K562 (cell line): ENCODE data around the gene ARHGEF1. TPM values are rescaled to one million over a fixed set of nuclear protein-coding genes. Genes with fewer than 3 reads are reported as not detected.
A peak's percentile ranks its signal among the peaks of the same experiment; 100 is the strongest.

Experiments used
- ATAC-seq: fragments of 200-7000 bp; cut with Tn5 transposase; 3 replicates; pipeline ENCODE4 v1.9.1; 2020; ENCODE audit warnings: moderate library complexity
- BruUV-seq: library from RNA; stranded (reverse); fragments of 400-500 nt; replicated peaks from 2 replicates; lab custom pipeline; 2021; lab: Mats Ljungman, UMichigan
- CTCF ChIA-PET: fragments of 300-600 bp; formaldehyde crosslinking; extraction: SDS; loops from one replicate; lab custom pipeline; 2021; ENCODE audit warnings: low intra/inter-chr PET ratio; lab: Yijun Ruan, JAX
- POLR2A ChIA-PET: fragments of 300-600, 350-650 bp; sonication (Branson Sonifier 250); formaldehyde crosslinking; extraction: SDS; loops from one replicate; lab custom pipeline; 2021; ENCODE audit warnings: antibody characterized with exemption, inconsistent platforms; lab: Yijun Ruan, JAX
- DNase-seq, 4 experiments: peaks; one replicate each; pipeline versions ENCODE4 v3.0.0 to v3.0.0-alpha.2; 2011 to 2018; ENCODE audit warnings: low spot score in 3 of 4, mixed read lengths in 3 of 4; ENCODE audit errors: extremely low read depth in 1 of 4
- FAIRE-seq: peaks from 2 replicates; lab custom pipeline; 2011; peaks lifted over from hg19 to GRCh38; lab: Jason Lieb, UNC
- H2AFZ ChIP-seq: 2 replicates; pipeline ENCODE4 v1.6.0; 2011; ENCODE audit warnings: low read depth, low read length, control low read depth, inconsistent platforms
- H3K27ac ChIP-seq: fragments of 200-600 bp; 3 replicates; pipeline ENCODE4 v1.8.0; 2011; ENCODE audit warnings: low read depth, mild to moderate bottlenecking, control low read depth, inconsistent platforms, low read length, moderate library complexity, mixed read lengths; ENCODE audit errors: extremely low read depth
- H3K27me3 ChIP-seq, 2 experiments: fragments of 300-600 bp in 1 of 2; 2 replicates in 1 of 2; 3 replicates in 1 of 2; pipeline versions ENCODE4 v1.6.0 to v1.8.0; 2011; ENCODE audit warnings: inconsistent platforms in 2 of 2, low read length in 2 of 2, mild to moderate bottlenecking in 1 of 2, mixed read lengths in 1 of 2, moderate library complexity in 1 of 2; ENCODE audit not compliant: control insufficient read depth in 2 of 2, insufficient read depth in 2 of 2
- H3K36me3 ChIP-seq: fragments of 300-600 bp; 3 replicates; pipeline ENCODE4 v1.8.0; 2011; ENCODE audit warnings: mild to moderate bottlenecking, low read length, inconsistent platforms; ENCODE audit not compliant: control insufficient read depth, insufficient read depth
- H3K4me1 ChIP-seq, 2 experiments: fragments of 200-600 bp in 1 of 2; replicated peaks in 1 of 2; 2 replicates in 1 of 2; 3 replicates in 1 of 2; pipeline versions ENCODE4 v1.5.1 to v1.8.0; 2011; ENCODE audit warnings: inconsistent platforms in 2 of 2, low read length in 2 of 2, mild to moderate bottlenecking in 1 of 2, mixed read lengths in 1 of 2, moderate library complexity in 1 of 2; ENCODE audit not compliant: control insufficient read depth in 2 of 2, insufficient read depth in 2 of 2
- H3K4me2 ChIP-seq: 2 replicates; pipeline ENCODE4 v1.6.1; 2011; ENCODE audit warnings: low read length, control low read depth, inconsistent platforms, mixed read lengths; ENCODE audit not compliant: insufficient read depth
- H3K4me3 ChIP-seq: fragments of 200-600 bp; sonication (generic), shearing (Covaris generic); 2 replicates; pipeline ENCODE4 v1.5.1; 2016; ENCODE audit warnings: control low read depth, inconsistent platforms
- H3K79me2 ChIP-seq: fragments of 200-600 bp; 3 replicates; pipeline ENCODE4 v1.8.0; 2011; ENCODE audit warnings: low read length, inconsistent platforms; ENCODE audit not compliant: control insufficient read depth, insufficient read depth
- H3K9ac ChIP-seq, 2 experiments: 2 replicates each; pipeline versions ENCODE4 v1.6.0 to v1.6.1; 2011; ENCODE audit warnings: low read depth in 2 of 2, low read length in 2 of 2, control low read depth in 1 of 2, inconsistent platforms in 1 of 2, mild to moderate bottlenecking in 1 of 2, mixed read lengths in 1 of 2; ENCODE audit not compliant: insufficient read depth in 1 of 2
- H3K9me1 ChIP-seq: one replicate; pipeline ENCODE4 v1.6.0; 2011; ENCODE audit warnings: inconsistent platforms, mild to moderate bottlenecking, low read length, moderate library complexity; ENCODE audit not compliant: control insufficient read depth, insufficient read depth
- H3K9me3 ChIP-seq: replicated peaks from 2 replicates; pipeline ENCODE4 v1.5.1; 2011; ENCODE audit warnings: low read depth, low read length, inconsistent platforms; ENCODE audit not compliant: control insufficient read depth, insufficient read depth
- H4K20me1 ChIP-seq: replicated peaks from 2 replicates; pipeline ENCODE4 v1.6.1; 2011; ENCODE audit warnings: low read length, inconsistent platforms, mixed read lengths; ENCODE audit not compliant: control insufficient read depth, insufficient read depth
- ARHGAP35 ChIP-seq: fragments of 450-650 bp; IDR thresholded peaks from 2 replicates; pipeline ENCODE4 v1.6.1; 2018; ENCODE audit not compliant: partially characterized antibody
- KDM1A ChIP-seq, 2 experiments: fragments of 450-650 bp; IDR thresholded peaks; 2 replicates each; pipeline ENCODE4 v1.6.1; 2016; ENCODE audit warnings: mild to moderate bottlenecking in 2 of 2
- MTF1 ChIP-seq: fragments of 250-450 bp; sonication (Bioruptor Pico); IDR thresholded peaks from 2 replicates; pipeline ENCODE4 v1.9.0; 2021; ENCODE audit warnings: moderate library complexity, mild to moderate bottlenecking, inconsistent platforms, borderline replicate concordance
- NFIC ChIP-seq: fragments of 450-650 bp; IDR thresholded peaks from 2 replicates; pipeline ENCODE4 v1.6.1; 2017; ENCODE audit warnings: mild to moderate bottlenecking, inconsistent platforms
- PURB ChIP-seq: sonication (generic); formaldehyde crosslinking; IDR thresholded peaks from 2 replicates; pipeline ENCODE4 v1.9.0; 2021; ENCODE audit warnings: low read depth, mild to moderate bottlenecking, missing genetic modification reagents
- RBM17 ChIP-seq: fragments of 200-400 bp; formaldehyde crosslinking; IDR thresholded peaks from 2 replicates; pipeline ENCODE4 v1.6.1; 2017; ENCODE audit warnings: low read depth, mild to moderate bottlenecking, low read length, borderline replicate concordance
- ZNF134 ChIP-seq: fragments of 250-450 bp; sonication (Bioruptor Pico); conservative IDR thresholded peaks from 2 replicates; pipeline ENCODE4 v1.4.0; 2020
- ZNF143 ChIP-seq: sonication (generic); formaldehyde crosslinking; IDR thresholded peaks from 2 replicates; pipeline ENCODE4 v1.9.0; 2022; ENCODE audit warnings: mild to moderate bottlenecking, missing genetic modification reagents
- WGBS: fragments of 100-300 bp; shearing (Covaris generic); methylation state at CpG from one replicate; pipeline ENCODE4 v1.1.6; 2016; ENCODE audit warnings: low coverage, mixed read lengths; ENCODE audit not compliant: insufficient coverage; ENCODE audit errors: missing lambda C conversion rate; 5-methylcytosine and 5-hydroxymethylcytosine counted together
- in situ Hi-C: fragments of 300-500 bp; cut with MboI; formaldehyde crosslinking; loops from 4 replicates; pipeline ENCODE4 v1.15.0; 2018; ENCODE audit warnings: inconsistent platforms, mixed read lengths
- intact Hi-C: fragments of 100-400 bp; cut with micrococcal nuclease; formaldehyde crosslinking; loops from 2 replicates; pipeline ENCODE4 v1.14.2; 2022
- polyA plus RNA-seq, 8 experiments: library from polyadenylated mRNA; depleted of rRNA in 4 of 8; stranded (reverse) in 5 of 8; unstranded in 3 of 8; fragments of >200 nt; fragmentation: Nextera tagmentation in 2 of 8; fragmentation: Illumina TruSeq in 1 of 8; extraction: Ambion mirVana in 2 of 8; extraction: Trizol in 1 of 8; gene quantifications; 2 replicates each; pipeline versions ENCODE4 v1.2.1 to v1.2.3, GENCODE V29; 2011 to 2014; ENCODE audit warnings: inconsistent platforms in 1 of 8, missing spikeins in 1 of 8
- total RNA-seq, 7 experiments: library from RNA; depleted of rRNA in 6 of 7; stranded (reverse); fragments of >200 nt in 6 of 7; fragmentation: Illumina TruSeq in 2 of 7; extraction: Trizol in 2 of 7; gene quantifications; 2 replicates each; pipeline versions ENCODE4 v1.2.1 to v1.2.3, GENCODE V29; 2011 to 2021; ENCODE audit warnings: low replicate concordance in 1 of 7
- TF ChIP-seq, protein P1 (sequence below), 3 experiments: fragments of 200-800 bp in 1 of 3; sonication (Bioruptor generic) in 1 of 3; sonication (generic) in 1 of 3; formaldehyde crosslinking in 1 of 3; IDR thresholded peaks; 2 replicates each; pipeline versions ENCODE4 v1.6.1 to v1.8.0; 2016 to 2022; ENCODE audit warnings: mild to moderate bottlenecking in 2 of 3, missing compliant biosample characterization in 2 of 3, missing genetic modification characterization in 2 of 3, missing genetic modification reagents in 1 of 3
- TF ChIP-seq, protein P2 (sequence below): sonication (generic); formaldehyde crosslinking; IDR thresholded peaks from 2 replicates; pipeline ENCODE4 v1.9.0; 2022; ENCODE audit warnings: mild to moderate bottlenecking, missing genetic modification reagents

The ARHGEF1 gene
- total and polyA plus RNA-seq, 9 of the 15 experiments (the other 6 are each of a cell fraction or from before 2014, with no cell fraction given): 1.9 to 149 (median 29.8) TPM

DNA sequence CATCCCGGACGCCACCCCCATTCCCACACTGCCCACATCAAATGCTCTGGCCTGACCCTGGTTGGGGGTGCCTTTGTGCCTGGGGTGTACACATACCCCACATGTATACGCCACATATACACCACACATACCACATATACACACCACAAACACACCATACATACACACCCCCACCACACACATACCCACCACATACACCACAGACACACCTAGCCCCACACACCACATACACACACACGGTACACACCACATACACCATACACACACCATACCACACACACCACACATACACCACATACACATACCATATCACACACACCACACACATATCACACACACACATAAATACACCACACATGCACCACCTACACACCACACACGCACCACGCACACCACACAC is 35.1 kb downstream of the ARHGEF1 start:
- peaks cover 0 to 36% of the 10 kb centered on the region in 2 experiments; a peak in 3 of 5 replicates for H3K4me1 ChIP-seq
- ChIA-PET CTCF (no interaction called here), POLR2A (no interaction called here)
- H3K9ac ChIP-seq: no peak overlapping the region
- TF ChIP-seq KDM1A (IDR thresholded peaks at IDR 0.05) (peak in 1 of 2 experiments; percentile 91; a peak in 2 of 4 replicates), RBM17 (no peak), ZNF143 (CRISPR knock-in tag) (no peak)
- in situ Hi-C loops: no loop called here
- H3K9me3 ChIP-seq: no peaks in the 10 kb centered on the region; the same call in 1 of the 2 replicates
- H3K36me3 ChIP-seq: no peaks in the 10 kb centered on the region
- H3K9me1 ChIP-seq: no peaks in the 10 kb centered on the region
- H3K4me3 ChIP-seq: no peak overlapping the region
- H2AFZ ChIP-seq: no peak overlapping the region
- WGBS: 18% methylated on average over 6 of the region's 6 CpGs
- no peak overlapping the region for H3K4me2 ChIP-seq
- no peak for ATAC-seq
- no peak overlapping the region for H3K27ac ChIP-seq
- intact Hi-C loops: no loop called here
- no peaks in the 10 kb centered on the region for H3K79me2 ChIP-seq
- FAIRE-seq: no peak
- DNase-seq: no peak
- peaks cover 8% of the 10 kb centered on the region; the same call in 1 of the 2 replicates for H4K20me1 ChIP-seq
- BruUV-seq: no TSS peak
- H3K27me3 ChIP-seq: peaks cover 20 to 47% of the 10 kb centered on the region in 2 experiments

DNA sequence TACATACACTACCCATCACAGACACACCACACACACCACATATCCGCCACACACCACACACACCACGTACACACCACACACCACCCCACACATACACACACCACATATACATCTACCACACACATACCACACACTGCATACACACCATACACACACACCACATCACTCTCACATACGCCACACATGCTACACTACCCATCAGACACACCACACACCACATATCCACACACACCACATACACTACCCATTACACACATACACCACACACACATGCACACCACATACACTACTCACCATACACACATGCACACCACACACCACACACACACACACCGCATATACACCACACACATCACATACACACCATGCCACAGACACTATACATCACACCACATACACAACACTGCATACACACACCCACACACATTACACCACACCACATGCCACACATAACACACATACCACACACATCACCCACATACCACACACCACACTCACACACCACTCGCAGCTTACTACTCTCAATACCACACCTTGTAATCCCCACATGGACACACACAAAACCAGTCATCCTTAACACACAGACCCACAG is 35.8 kb downstream of the ARHGEF1 start:
- POLR2A ChIA-PET: interaction anchor here (1.0 kb wide), 1 partner anchor 30 kb away, joined by 4 read pairs; no protein-coding TSS in a partner anchor
- Histone ChIP-seq H3K27ac (no peak overlapping the region), H3K4me1 (peaks cover 0 to 30% of the 10 kb centered on the region in 2 experiments; a peak in 3 of 5 replicates), H3K9me1 (no peaks in the 10 kb centered on the region), H3K4me2 (no peak overlapping the region), H3K9ac (no peak overlapping the region), H2AFZ (no peak overlapping the region), H4K20me1 (peaks cover 8% of the 10 kb centered on the region; the same call in 1 of the 2 replicates), H3K36me3 (no peaks in the 10 kb centered on the region), H3K27me3 (peaks cover 16 to 42% of the 10 kb centered on the region in 2 experiments), H3K79me2 (no peaks in the 10 kb centered on the region), H3K9me3 (no peaks in the 10 kb centered on the region; the same call in 1 of the 2 replicates), H3K4me3 (no peak overlapping the region)
- BruUV-seq: no TSS peak
- FAIRE-seq (peak; percentile 82), ATAC-seq (no peak), DNase-seq (no peak)
- intact Hi-C loops: no loop called here
- TF ChIP-seq ZNF134 (CRISPR knock-in tag) (no peak), ARHGAP35 (peak; percentile 20), PURB (CRISPR knock-in tag) (no peak), NFIC (no peak), MTF1 (CRISPR knock-in tag) (no peak)
- TF ChIP-seq, protein P1, sequence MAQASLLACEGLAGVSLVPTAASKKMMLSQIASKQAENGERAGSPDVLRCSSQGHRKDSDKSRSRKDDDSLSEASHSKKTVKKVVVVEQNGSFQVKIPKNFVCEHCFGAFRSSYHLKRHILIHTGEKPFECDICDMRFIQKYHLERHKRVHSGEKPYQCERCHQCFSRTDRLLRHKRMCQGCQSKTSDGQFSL (CRISPR knock-in tag; IDR thresholded peaks at IDR 0.05): 0 out of 2 replicates have a peak, but pooled peaks have one; percentile 22
- TF ChIP-seq, protein P1 (tag; IDR thresholded peaks at IDR 0.05): no peak
- TF ChIP-seq, protein P2, sequence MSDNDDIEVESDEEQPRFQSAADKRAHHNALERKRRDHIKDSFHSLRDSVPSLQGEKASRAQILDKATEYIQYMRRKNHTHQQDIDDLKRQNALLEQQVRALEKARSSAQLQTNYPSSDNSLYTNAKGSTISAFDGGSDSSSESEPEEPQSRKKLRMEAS (CRISPR knock-in tag): peak; percentile 18; the same call in 1 of the 2 replicates
- WGBS: 16% methylated on average over 5 of the region's 5 CpGs
- in situ Hi-C loops: no loop called here
- CTCF ChIA-PET: no interaction called here
